Prostate gland (tissue), 2 donors: ENCODE measurements around the gene PRR27.
"Not testable (repeated sequence)": the region's sequence is repeated elsewhere in the genome, so short reads cannot be mapped to it uniquely, and the experiment has no call there.

Experiments used
- CTCF ChIP-seq, 4 experiments: fragments of 200-600 bp in 2 of 4; fragments of 450-650 bp in 2 of 4; sonication (generic) in 2 of 4; IDR thresholded peaks; 1 replicate in 3 of 4; 2 replicates in 1 of 4; pipeline ENCODE4 v1.5.1; 2016 to 2019; ENCODE audit warnings: antibody characterized with exemption in 4 of 4, mild to moderate bottlenecking in 2 of 4, moderate library complexity in 2 of 4
- POLR2A ChIP-seq: fragments of 450-650 bp; IDR thresholded peaks from one replicate; pipeline ENCODE4 v1.6.1; 2016; ENCODE audit warnings: antibody characterized with exemption, mild to moderate bottlenecking
- POLR2AphosphoS5 ChIP-seq: sonication (generic); formaldehyde crosslinking; IDR thresholded peaks from one replicate; pipeline ENCODE4 v1.6.1; 2017; ENCODE audit warnings: antibody characterized with exemption

- TF ChIP-seq CTCF (IDR thresholded peaks at IDR 0.05); POLR2AphosphoS5; POLR2A: not testable (repeated sequence)
Observed at GRCh38 chr4:70212752-70213151, 58.7 kb downstream of the PRR27 start.
